Germinal center (tissue), 1 donor: ENCODE results near the gene KIRREL1.

Source experiments
- DNase-seq: peaks from one replicate; pipeline ENCODE4 v3.0.0; 2012; ENCODE audit warnings: mixed read lengths, low spot score

The KIRREL1 gene

GRCh38 chr1:157975228-157975950 lies 18.1 kb upstream of the KIRREL1 start:
- DNase-seq, result no peak

- no peak for DNase-seq
Measured at GRCh38 chr1:157976888-157977287, 16.6 kb upstream of the KIRREL1 start.

- DNase-seq, result no peak
Measured at GRCh38 chr1:157978586-157979403, 14.7 kb upstream of the KIRREL1 start.

- no peak for DNase-seq
Measured at GRCh38 chr1:157982136-157982535, 11.3 kb upstream of the KIRREL1 start.

- DNase-seq, result no peak
Measured at GRCh38 chr1:157983787-157984186, 9.7 kb upstream of the KIRREL1 start.

- no peak for DNase-seq
Measured at GRCh38 chr1:157984469-157984868, 9.0 kb upstream of the KIRREL1 start.

- DNase-seq, result no peak
Measured at GRCh38 chr1:157985473-157985872, 8.0 kb upstream of the KIRREL1 start.

- DNase-seq, result no peak
Measured at GRCh38 chr1:157988002-157988401, 5.4 kb upstream of the KIRREL1 start.

GRCh38 chr1:157992031-157992832 lies 1.2 kb upstream of the KIRREL1 start:
- peak; percentile 63 for DNase-seq

- DNase-seq, result no peak
Measured at GRCh38 chr1:157992833-157993146, 655 bp upstream of the KIRREL1 start.

- no peak for DNase-seq
Measured at GRCh38 chr1:157993918-157994605, 617 bp downstream of the KIRREL1 start.

GRCh38 chr1:157994704-157995582 lies 1.5 kb downstream of the KIRREL1 start:
- DNase-seq, result no peak

GRCh38 chr1:157995583-157996169 lies 2.2 kb downstream of the KIRREL1 start:
- DNase-seq, result no peak

GRCh38 chr1:157996433-157996832 lies 3.0 kb downstream of the KIRREL1 start:
- DNase-seq, result no peak

GRCh38 chr1:158000507-158000906 lies 7.1 kb downstream of the KIRREL1 start:
- no peak for DNase-seq

GRCh38 chr1:158002022-158002630 lies 8.7 kb downstream of the KIRREL1 start:
- DNase-seq, result no peak

GRCh38 chr1:158002631-158003405 lies 9.4 kb downstream of the KIRREL1 start:
- DNase-seq, result no peak

GRCh38 chr1:158003406-158003800 lies 10.0 kb downstream of the KIRREL1 start:
- DNase-seq, result no peak

GRCh38 chr1:158005224-158005623 lies 11.8 kb downstream of the KIRREL1 start:
- DNase-seq, result no peak

GRCh38 chr1:158007180-158007579 lies 13.7 kb downstream of the KIRREL1 start:
- no peak for DNase-seq
